GM12874 (cell line): Measurements from ENCODE around the gene LTBR.

Experiments
- TF ChIP-seq, protein P1 (sequence below): IDR thresholded peaks from 2 replicates; pipeline ENCODE4 v1.5.1; 2011; ENCODE audit warnings: low read depth, mild to moderate bottlenecking, control low read depth, low read length, moderate library complexity; ENCODE audit not compliant: insufficient read depth

The LTBR gene

GRCh38 chr12:6387541-6387940 is 3.6 kb downstream of the LTBR start:
- TF ChIP-seq, protein P1, sequence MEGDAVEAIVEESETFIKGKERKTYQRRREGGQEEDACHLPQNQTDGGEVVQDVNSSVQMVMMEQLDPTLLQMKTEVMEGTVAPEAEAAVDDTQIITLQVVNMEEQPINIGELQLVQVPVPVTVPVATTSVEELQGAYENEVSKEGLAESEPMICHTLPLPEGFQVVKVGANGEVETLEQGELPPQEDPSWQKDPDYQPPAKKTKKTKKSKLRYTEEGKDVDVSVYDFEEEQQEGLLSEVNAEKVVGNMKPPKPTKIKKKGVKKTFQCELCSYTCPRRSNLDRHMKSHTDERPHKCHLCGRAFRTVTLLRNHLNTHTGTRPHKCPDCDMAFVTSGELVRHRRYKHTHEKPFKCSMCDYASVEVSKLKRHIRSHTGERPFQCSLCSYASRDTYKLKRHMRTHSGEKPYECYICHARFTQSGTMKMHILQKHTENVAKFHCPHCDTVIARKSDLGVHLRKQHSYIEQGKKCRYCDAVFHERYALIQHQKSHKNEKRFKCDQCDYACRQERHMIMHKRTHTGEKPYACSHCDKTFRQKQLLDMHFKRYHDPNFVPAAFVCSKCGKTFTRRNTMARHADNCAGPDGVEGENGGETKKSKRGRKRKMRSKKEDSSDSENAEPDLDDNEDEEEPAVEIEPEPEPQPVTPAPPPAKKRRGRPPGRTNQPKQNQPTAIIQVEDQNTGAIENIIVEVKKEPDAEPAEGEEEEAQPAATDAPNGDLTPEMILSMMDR, result no peak

GRCh38 chr12:6390084-6390799 is 6.3 kb downstream of the LTBR start:
- TF ChIP-seq, protein P1, result no peak

DNA sequence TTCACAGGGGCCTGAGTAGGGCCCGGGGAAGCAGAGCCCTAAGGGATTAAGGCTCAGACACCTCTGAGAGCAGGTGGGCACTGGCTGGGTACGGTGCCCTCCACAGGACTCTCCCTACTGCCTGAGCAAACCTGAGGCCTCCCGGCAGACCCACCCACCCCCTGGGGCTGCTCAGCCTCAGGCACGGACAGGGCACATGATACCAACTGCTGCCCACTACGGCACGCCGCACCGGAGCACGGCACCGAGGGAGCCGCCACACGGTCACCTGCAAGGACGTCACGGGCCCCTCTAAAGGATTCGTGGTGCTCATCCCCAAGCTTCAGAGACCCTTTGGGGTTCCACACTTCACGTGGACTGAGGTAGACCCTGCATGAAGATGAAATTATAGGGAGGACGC is 7.1 kb downstream of the LTBR start:
- TF ChIP-seq, protein P1, result no peak

GRCh38 chr12:6392504-6392903 is 8.5 kb downstream of the LTBR start:
- TF ChIP-seq, protein P1, result no peak

GRCh38 chr12:6393109-6393508 is 9.1 kb downstream of the LTBR start:
- TF ChIP-seq, protein P1, result no peak

GRCh38 chr12:6394398-6394797 is 10.4 kb downstream of the LTBR start:
- TF ChIP-seq, protein P1, result no peak

DNA sequence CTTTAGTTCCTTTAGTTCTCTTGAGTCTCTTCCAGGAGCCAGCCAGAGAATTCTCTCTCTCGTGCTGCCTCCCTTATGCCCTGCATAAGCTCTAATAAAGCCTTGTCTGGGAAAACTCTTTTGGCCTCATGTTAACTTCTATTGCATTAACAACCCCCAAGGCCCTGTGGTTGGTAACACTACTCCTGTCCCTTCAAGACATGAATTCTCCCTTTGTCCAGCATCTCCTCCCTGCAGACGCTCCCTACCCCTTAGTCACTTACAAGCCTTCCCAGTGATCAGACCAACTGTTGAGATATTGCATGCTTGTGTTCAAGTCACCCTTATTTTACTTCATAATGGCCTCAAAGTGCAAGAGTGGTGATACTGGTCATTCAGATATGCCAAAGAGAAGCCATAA is 12.1 kb downstream of the LTBR start:
- TF ChIP-seq, protein P1, result no peak
